Astrocyte (in vitro differentiated cells and primary cell): ENCODE results near the gene HLCS. TPM values are rescaled to one million over a fixed set of nuclear protein-coding genes. Genes with fewer than 3 reads are reported as not detected.

Experiments
- DNase-seq: peaks from one replicate; pipeline ENCODE4 v3.0.0-alpha.2; 2010; ENCODE audit warnings: low read depth
- FAIRE-seq: peaks from 2 replicates; lab custom pipeline; 2011; peaks lifted over from hg19 to GRCh38; lab: Jason Lieb, UNC
- H2AFZ ChIP-seq: 2 replicates; pipeline ENCODE4 v1.6.0; 2012; ENCODE audit warnings: low read depth, low read length, inconsistent platforms
- H3K27ac ChIP-seq: 2 replicates; pipeline ENCODE4 v1.5.1; 2011; ENCODE audit warnings: low read depth, low read length, inconsistent platforms
- H3K27me3 ChIP-seq: 2 replicates; pipeline ENCODE4 v1.6.0; 2011; ENCODE audit warnings: low read length, inconsistent platforms; ENCODE audit not compliant: insufficient read depth
- H3K36me3 ChIP-seq: 2 replicates; pipeline ENCODE4 v1.5.1; 2011; ENCODE audit warnings: low read length, inconsistent platforms; ENCODE audit not compliant: insufficient read depth
- H3K4me1 ChIP-seq: 2 replicates; pipeline ENCODE4 v1.5.1; 2011; ENCODE audit warnings: low read length, inconsistent platforms; ENCODE audit not compliant: insufficient read depth
- H3K4me2 ChIP-seq: 2 replicates; pipeline ENCODE4 v1.6.0; 2012; ENCODE audit warnings: low read length, inconsistent platforms
- H3K4me3 ChIP-seq: 2 replicates; pipeline ENCODE4 v1.5.1; 2011; ENCODE audit warnings: low read depth, mild to moderate bottlenecking, low read length, inconsistent platforms; ENCODE audit not compliant: insufficient read depth
- H3K79me2 ChIP-seq: 2 replicates; pipeline ENCODE4 v1.6.0; 2012; ENCODE audit warnings: mild to moderate bottlenecking, low read length, inconsistent platforms; ENCODE audit not compliant: insufficient read depth
- H3K9ac ChIP-seq: 2 replicates; pipeline ENCODE4 v1.6.0; 2012; ENCODE audit warnings: mild to moderate bottlenecking, low read length, inconsistent platforms
- H3K9me3 ChIP-seq: 2 replicates; pipeline ENCODE4 v1.5.1; 2012; ENCODE audit warnings: low read depth, mild to moderate bottlenecking, low read length, inconsistent platforms; ENCODE audit not compliant: insufficient read depth
- H4K20me1 ChIP-seq: 2 replicates; pipeline ENCODE4 v1.6.0; 2012; ENCODE audit warnings: low read length, inconsistent platforms; ENCODE audit not compliant: insufficient read depth
- H3K27ac Mint-ChIP-seq: one replicate; pipeline ENCODE4 v1.8.0; 2021; ENCODE audit warnings: mild to moderate bottlenecking, mixed read lengths; ENCODE audit not compliant: unreplicated experiment
- H3K27me3 Mint-ChIP-seq: one replicate; pipeline ENCODE4 v1.8.0; 2021; ENCODE audit warnings: low read depth, mixed read lengths; ENCODE audit not compliant: unreplicated experiment
- H3K36me3 Mint-ChIP-seq: one replicate; pipeline ENCODE4 v1.8.0; 2021; ENCODE audit warnings: low read depth, mixed read lengths; ENCODE audit not compliant: unreplicated experiment
- H3K4me1 Mint-ChIP-seq: one replicate; pipeline ENCODE4 v1.8.0; 2021; ENCODE audit warnings: low read depth, mixed read lengths; ENCODE audit not compliant: unreplicated experiment
- H3K4me3 Mint-ChIP-seq: one replicate; pipeline ENCODE4 v1.8.0; 2021; ENCODE audit warnings: mild to moderate bottlenecking, moderate library complexity, mixed read lengths; ENCODE audit not compliant: unreplicated experiment
- H3K9me3 Mint-ChIP-seq: one replicate; pipeline ENCODE4 v1.8.0; 2021; ENCODE audit warnings: mild to moderate bottlenecking, mixed read lengths; ENCODE audit not compliant: unreplicated experiment
- EZH2 ChIP-seq: IDR thresholded peaks from 2 replicates; pipeline ENCODE4 v1.6.1; 2012; ENCODE audit warnings: mild to moderate bottlenecking, low read length, inconsistent platforms; ENCODE audit not compliant: insufficient read depth
- total RNA-seq: library from RNA; stranded (reverse); gene quantifications from 2 replicates; pipeline ENCODE4 v1.2.1, GENCODE V29; 2021
- TF ChIP-seq, protein P1 (sequence below): IDR thresholded peaks from 2 replicates; pipeline ENCODE4 v1.5.1; 2011; ENCODE audit warnings: low read depth, mild to moderate bottlenecking, inconsistent platforms, low read length, moderate library complexity; ENCODE audit not compliant: insufficient read depth

Gene HLCS
- total RNA-seq, 1 donor from 2014 or later, result 20.9 TPM

DNA sequence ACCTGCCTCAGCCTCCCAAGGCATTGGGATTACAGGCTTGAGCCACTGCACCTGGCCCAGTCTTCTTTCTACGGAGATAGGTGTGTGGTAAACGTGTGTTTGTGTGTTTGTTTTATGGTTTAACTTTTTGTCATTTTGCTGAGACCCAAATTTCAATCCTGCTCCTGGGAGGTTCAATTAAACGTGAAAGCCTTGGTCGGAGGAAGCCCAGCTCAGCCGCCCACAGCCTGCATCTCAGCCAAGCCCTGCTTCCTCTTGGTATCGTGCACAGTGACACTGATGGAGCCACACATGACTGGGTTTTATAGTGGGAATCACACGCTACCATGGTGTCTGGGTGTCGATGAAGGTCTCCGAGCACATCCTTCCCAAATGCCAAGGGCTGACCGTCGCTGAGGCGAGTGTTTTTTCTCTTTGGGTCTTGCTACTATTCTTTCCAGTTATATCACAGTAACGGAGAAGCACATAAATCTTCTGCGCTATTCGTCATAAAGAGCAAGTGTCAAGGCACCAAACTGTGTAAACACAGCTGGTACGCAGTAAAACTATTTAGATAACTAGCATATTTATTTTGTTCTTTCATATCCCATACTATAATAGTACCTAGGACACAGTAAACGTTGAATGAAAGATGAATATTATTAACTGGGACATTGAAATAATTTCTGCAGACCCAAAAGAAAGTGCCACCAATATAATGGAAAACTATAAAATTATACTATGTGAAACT lies 39.3 kb downstream of the HLCS start:
- Histone ChIP-seq H3K4me3 (no peak overlapping the region), H2AFZ (no peak overlapping the region), H3K27me3 (no peaks in the 10 kb centered on the region), H3K36me3 (peaks cover 2% of the 10 kb centered on the region), H4K20me1 (peaks cover 4% of the 10 kb centered on the region), H3K4me1 (peaks cover 12% of the 10 kb centered on the region), H3K27ac (peak overlapping the region; percentile 14), H3K79me2 (no peaks in the 10 kb centered on the region), H3K4me2 (peak overlapping the region; percentile 4), H3K9me3 (no peaks in the 10 kb centered on the region), H3K9ac (peak overlapping the region; percentile 28)
- H3K27me3 Mint-ChIP-seq, result no peaks in the 10 kb centered on the region
- H3K27ac Mint-ChIP-seq, result peak overlapping the region; percentile 72
- DNase-seq (no peak), FAIRE-seq (no peak)
- peaks cover 17% of the 10 kb centered on the region for H3K4me1 Mint-ChIP-seq
- no peak overlapping the region for H3K4me3 Mint-ChIP-seq
- H3K36me3 Mint-ChIP-seq, result peaks cover 7% of the 10 kb centered on the region
- TF ChIP-seq, protein P1, sequence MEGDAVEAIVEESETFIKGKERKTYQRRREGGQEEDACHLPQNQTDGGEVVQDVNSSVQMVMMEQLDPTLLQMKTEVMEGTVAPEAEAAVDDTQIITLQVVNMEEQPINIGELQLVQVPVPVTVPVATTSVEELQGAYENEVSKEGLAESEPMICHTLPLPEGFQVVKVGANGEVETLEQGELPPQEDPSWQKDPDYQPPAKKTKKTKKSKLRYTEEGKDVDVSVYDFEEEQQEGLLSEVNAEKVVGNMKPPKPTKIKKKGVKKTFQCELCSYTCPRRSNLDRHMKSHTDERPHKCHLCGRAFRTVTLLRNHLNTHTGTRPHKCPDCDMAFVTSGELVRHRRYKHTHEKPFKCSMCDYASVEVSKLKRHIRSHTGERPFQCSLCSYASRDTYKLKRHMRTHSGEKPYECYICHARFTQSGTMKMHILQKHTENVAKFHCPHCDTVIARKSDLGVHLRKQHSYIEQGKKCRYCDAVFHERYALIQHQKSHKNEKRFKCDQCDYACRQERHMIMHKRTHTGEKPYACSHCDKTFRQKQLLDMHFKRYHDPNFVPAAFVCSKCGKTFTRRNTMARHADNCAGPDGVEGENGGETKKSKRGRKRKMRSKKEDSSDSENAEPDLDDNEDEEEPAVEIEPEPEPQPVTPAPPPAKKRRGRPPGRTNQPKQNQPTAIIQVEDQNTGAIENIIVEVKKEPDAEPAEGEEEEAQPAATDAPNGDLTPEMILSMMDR, result no peak
- TF ChIP-seq EZH2, result no peak
- H3K9me3 Mint-ChIP-seq, result no peaks in the 10 kb centered on the region

DNA sequence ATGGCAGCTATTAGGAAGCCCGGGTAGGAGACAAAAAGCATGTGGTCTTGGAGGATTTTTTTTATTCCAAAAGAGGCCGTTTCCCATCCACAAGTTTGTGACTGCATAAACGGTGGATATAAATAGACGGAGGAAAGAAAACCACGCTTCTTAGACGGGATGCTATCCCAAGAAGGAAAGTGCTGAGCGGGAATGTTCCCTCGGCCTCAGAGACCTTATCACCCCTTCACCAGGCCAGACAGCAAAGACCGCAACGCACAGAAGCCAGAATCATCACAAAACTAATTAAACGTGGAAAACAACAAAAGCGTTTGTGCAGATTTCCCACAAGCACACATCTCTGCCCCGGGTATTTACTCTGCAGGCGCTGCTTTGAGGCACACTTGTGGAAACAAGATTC lies 43.2 kb downstream of the HLCS start:
- no peaks in the 10 kb centered on the region for H3K9me3 Mint-ChIP-seq
- H3K36me3 Mint-ChIP-seq, result peaks cover 2% of the 10 kb centered on the region
- Histone ChIP-seq H3K9me3 (no peaks in the 10 kb centered on the region), H3K4me3 (no peak overlapping the region), H3K27me3 (no peaks in the 10 kb centered on the region), H2AFZ (no peak overlapping the region), H3K36me3 (no peaks in the 10 kb centered on the region), H3K9ac (no peak overlapping the region), H3K4me1 (peaks cover 12% of the 10 kb centered on the region), H3K27ac (no peak overlapping the region), H3K79me2 (peaks cover 4% of the 10 kb centered on the region), H4K20me1 (peaks cover 4% of the 10 kb centered on the region), H3K4me2 (no peak overlapping the region)
- TF ChIP-seq EZH2, result no peak
- TF ChIP-seq, protein P1, result no peak
- H3K27me3 Mint-ChIP-seq, result no peaks in the 10 kb centered on the region
- DNase-seq (no peak), FAIRE-seq (no peak)
- no peak overlapping the region for H3K27ac Mint-ChIP-seq
- H3K4me1 Mint-ChIP-seq, result peaks cover 8% of the 10 kb centered on the region
- H3K4me3 Mint-ChIP-seq, result no peak overlapping the region

DNA sequence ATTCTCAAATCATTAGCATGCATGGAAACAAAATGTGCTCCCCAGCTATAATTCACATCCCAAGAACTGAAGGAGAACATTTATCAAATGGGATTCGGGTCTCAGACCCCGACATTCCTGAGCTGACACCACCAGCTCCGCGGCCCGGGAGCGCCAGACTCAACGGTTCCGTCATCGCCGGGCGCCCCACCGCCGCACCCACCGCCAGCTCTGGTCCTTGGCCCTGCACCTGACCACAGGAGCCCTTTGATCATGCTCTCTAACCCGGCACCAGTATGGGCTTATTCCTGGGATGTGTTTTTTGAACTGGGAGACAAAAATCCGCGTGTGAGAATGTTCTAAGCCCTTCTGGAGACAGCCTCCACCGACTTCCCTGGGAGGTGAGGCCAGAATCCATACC lies 43.6 kb downstream of the HLCS start:
- Mint-ChIP-seq H3K4me3 (no peak overlapping the region), H3K9me3 (no peaks in the 10 kb centered on the region), H3K27me3 (no peaks in the 10 kb centered on the region), H3K36me3 (peaks cover 2% of the 10 kb centered on the region), H3K27ac (no peak overlapping the region), H3K4me1 (peaks cover 9% of the 10 kb centered on the region)
- Histone ChIP-seq H3K9ac (no peak overlapping the region), H3K9me3 (no peaks in the 10 kb centered on the region), H3K27me3 (no peaks in the 10 kb centered on the region), H3K27ac (no peak overlapping the region), H3K4me3 (no peak overlapping the region), H3K4me1 (peaks cover 8% of the 10 kb centered on the region), H2AFZ (no peak overlapping the region), H3K36me3 (no peaks in the 10 kb centered on the region), H3K79me2 (peaks cover 4% of the 10 kb centered on the region), H3K4me2 (no peak overlapping the region), H4K20me1 (peaks cover 4% of the 10 kb centered on the region)
- no peak for FAIRE-seq
- TF ChIP-seq EZH2, result no peak
- TF ChIP-seq, protein P1, result no peak
- DNase-seq, result no peak
